Measurements from ENCODE around the gene RCOR1. TPM values are rescaled to one million over a fixed set of nuclear protein-coding genes. Genes with fewer than 3 reads are reported as not detected.

The RCOR1 gene
- total and polyA plus RNA-seq, 8 donors = 33.2 to 80.3 (median 63.6) TPM

- no peak for TF ChIP-seq CTCF (IDR thresholded peaks at IDR 0.05)
- intact Hi-C loops (cut with DNase I) = no loop called here
- peaks cover 0 to 84% of the 10 kb centered on the region in 2 donors for H3K36me3 ChIP-seq
- H3K4me3 ChIP-seq = no peak overlapping the region
- DNase-seq (no peak), ATAC-seq (no peak)
- H3K27ac ChIP-seq = no peak overlapping the region
- H3K9me3 ChIP-seq = no peaks in the 10 kb centered on the region
- H3K4me1 ChIP-seq = no peaks in the 10 kb centered on the region
- H3K27me3 ChIP-seq = no peaks in the 10 kb centered on the region
Observed at GRCh38 chr14:102723650-102724049, 131.2 kb downstream of the RCOR1 start.

GRCh38 chr14:102726191-102726949 is 133.9 kb downstream of the RCOR1 start:
- Histone ChIP-seq H3K4me3 (no peak overlapping the region), H3K9me3 (no peaks in the 10 kb centered on the region), H3K4me1 (no peaks in the 10 kb centered on the region), H3K27ac (no peak overlapping the region), H3K36me3 (peaks cover 0 to 97% of the 10 kb centered on the region in 2 donors), H3K27me3 (no peaks in the 10 kb centered on the region)
- no peak for TF ChIP-seq CTCF (IDR thresholded peaks at IDR 0.05)
- intact Hi-C loops (cut with DNase I) = no loop called here
- ATAC-seq (no peak), DNase-seq (no peak)

GRCh38 chr14:102727336-102728095 is 135.1 kb downstream of the RCOR1 start:
- DNase-seq = no peak
- H3K4me1 ChIP-seq = no peaks in the 10 kb centered on the region
- no peak overlapping the region for H3K27ac ChIP-seq
- H3K27me3 ChIP-seq = no peaks in the 10 kb centered on the region
- intact Hi-C loops (cut with DNase I) = no loop called here
- H3K9me3 ChIP-seq = no peaks in the 10 kb centered on the region
- no peak overlapping the region for H3K4me3 ChIP-seq
- no peak for TF ChIP-seq CTCF (IDR thresholded peaks at IDR 0.05)
- ATAC-seq = no peak
- H3K36me3 ChIP-seq = peaks cover 0 to 96% of the 10 kb centered on the region in 2 donors

- no peak overlapping the region for H3K4me3 ChIP-seq
- no peak for TF ChIP-seq CTCF (IDR thresholded peaks at IDR 0.05)
- H3K27me3 ChIP-seq = no peaks in the 10 kb centered on the region
- DNase-seq (no peak), ATAC-seq (no peak)
- no peak overlapping the region for H3K27ac ChIP-seq
- H3K4me1 ChIP-seq = no peaks in the 10 kb centered on the region
- H3K36me3 ChIP-seq = peaks cover 0 to 95% of the 10 kb centered on the region in 2 donors
- H3K9me3 ChIP-seq = no peaks in the 10 kb centered on the region
- intact Hi-C loops (cut with DNase I) = no loop called here
Observed at GRCh38 chr14:102728501-102728900, 136.1 kb downstream of the RCOR1 start.

- no peak for ATAC-seq
- H3K27me3 ChIP-seq = no peaks in the 10 kb centered on the region
- no peaks in the 10 kb centered on the region for H3K9me3 ChIP-seq
- no peaks in the 10 kb centered on the region for H3K4me1 ChIP-seq
- TF ChIP-seq CTCF (IDR thresholded peaks at IDR 0.05) = no peak
- no peak overlapping the region for H3K27ac ChIP-seq
- H3K4me3 ChIP-seq = no peak overlapping the region
- intact Hi-C loops (cut with DNase I) = no loop called here
- DNase-seq = no peak
- H3K36me3 ChIP-seq = peaks cover 0 to 94% of the 10 kb centered on the region in 2 donors
Observed at GRCh38 chr14:102729268-102729667, 136.8 kb downstream of the RCOR1 start.

All from left lung (tissue), 10 donors.